Activated naive CD4-positive, alpha-beta T cell treated with anti-CD3 and anti-CD28 coated beads for 36 hours (primary cell): ENCODE results near the gene FLT3. TPM values are rescaled to one million over a fixed set of nuclear protein-coding genes. Genes with fewer than 3 reads are reported as not detected.
"Not testable (repeated sequence)": the region's sequence is repeated elsewhere in the genome, so short reads cannot be mapped to it uniquely, and the experiment has no call there.

ENCODE experiments used
- CTCF ChIA-PET: fragments of 350-600 bp; sonication (Branson Sonifier 250); formaldehyde crosslinking; loops from one replicate; lab custom pipeline; 2021; ENCODE audit warnings: antibody characterized with exemption; lab: Charles Lee
- DNase-seq: peaks from one replicate; pipeline ENCODE4 v3.0.0-alpha.2; 2020
- H3K27ac Mint-ChIP-seq: one replicate; pipeline ENCODE4 v1.8.0; 2021; ENCODE audit warnings: mild to moderate bottlenecking, mixed read lengths
- H3K27me3 Mint-ChIP-seq: one replicate; pipeline ENCODE4 v1.8.0; 2021; ENCODE audit warnings: low read depth, mixed read lengths
- H3K36me3 Mint-ChIP-seq: one replicate; pipeline ENCODE4 v1.8.0; 2021; ENCODE audit warnings: low read depth, mixed read lengths
- H3K4me1 Mint-ChIP-seq: one replicate; pipeline ENCODE4 v1.8.0; 2021; ENCODE audit warnings: low read depth, mixed read lengths
- H3K4me3 Mint-ChIP-seq: one replicate; pipeline ENCODE4 v1.8.0; 2021; ENCODE audit warnings: mild to moderate bottlenecking, moderate library complexity, mixed read lengths
- H3K9me3 Mint-ChIP-seq: one replicate; pipeline ENCODE4 v1.8.0; 2021; ENCODE audit warnings: mixed read lengths
- intact Hi-C: fragments of 100-400 bp; cut with micrococcal nuclease; formaldehyde crosslinking; loops from one replicate; pipeline ENCODE4 v1.15.1; 2023
- total RNA-seq, 2 experiments: library from RNA; stranded (reverse); gene quantifications; one replicate each; pipeline ENCODE4 v1.2.3, GENCODE V29; 2021

FLT3 gene
- not detected for total RNA-seq

- no peaks in the 10 kb centered on the region for H3K9me3 Mint-ChIP-seq
- CTCF ChIA-PET: interaction anchor here (0.6 kb wide), 1 partner anchor 145 kb away, joined by 3 read pairs; no protein-coding TSS in a partner anchor
- peaks cover 44% of the 10 kb centered on the region for H3K27me3 Mint-ChIP-seq
- peak; percentile 67 for DNase-seq
- H3K27ac Mint-ChIP-seq: no peak within 1 kb of the TSS
- H3K4me1 Mint-ChIP-seq: peaks cover 5% of the 10 kb centered on the region
- intact Hi-C loops: loop anchor here (1.0 kb wide), 1 partner anchor 38 kb away; the partner anchor contains the start of gene PAN3
- H3K36me3 Mint-ChIP-seq: no peaks in the 10 kb centered on the region
- H3K4me3 Mint-ChIP-seq: peak within 1 kb of the TSS; percentile 59
Observed at GRCh38 chr13:28100150-28101121, at the start of gene FLT3. TSS of gene FLT3 (minus strand) at chr13:28100576. CDS start at chr13:28100510, 66 bp downstream.

GRCh38 chr13:28147495-28147894 lies 47.1 kb upstream of the FLT3 start:
- Mint-ChIP-seq H3K27ac (no peak overlapping the region), H3K9me3 (no peaks in the 10 kb centered on the region), H3K27me3 (no peaks in the 10 kb centered on the region), H3K36me3 (peaks cover 4% of the 10 kb centered on the region), H3K4me3 (no peak overlapping the region), H3K4me1 (peaks cover 48% of the 10 kb centered on the region)
- intact Hi-C loops: loop anchor here (1.0 kb wide), 1 partner anchor 9 kb away; the partner anchor contains the start of gene PAN3
- CTCF ChIA-PET: interaction anchor here (1.1 kb wide), 1 partner anchor 12 kb away, joined by 3 read pairs; no protein-coding TSS in a partner anchor
- peak; percentile 23 for DNase-seq

- no peak overlapping the region for H3K27ac Mint-ChIP-seq
- H3K36me3 Mint-ChIP-seq: no peaks in the 10 kb centered on the region
- DNase-seq: no peak
- H3K4me1 Mint-ChIP-seq: peaks cover 59% of the 10 kb centered on the region
- CTCF ChIA-PET: interaction anchor here (0.7 kb wide), 1 partner anchor 64 kb away, joined by 4 read pairs; no protein-coding TSS in a partner anchor
- H3K9me3 Mint-ChIP-seq: no peaks in the 10 kb centered on the region
- no peak overlapping the region for H3K4me3 Mint-ChIP-seq
- intact Hi-C loops: no loop called here
- no peaks in the 10 kb centered on the region for H3K27me3 Mint-ChIP-seq
Observed at GRCh38 chr13:28145049-28145448, 44.7 kb upstream of the FLT3 start.

GRCh38 chr13:28141542-28141941 lies 41.2 kb upstream of the FLT3 start:
- H3K4me1 Mint-ChIP-seq: peaks cover 44% of the 10 kb centered on the region
- CTCF ChIA-PET, DNase-seq, H3K9me3 Mint-ChIP-seq, H3K27me3 Mint-ChIP-seq, H3K36me3 Mint-ChIP-seq, intact Hi-C loops: not testable (repeated sequence)
- H3K27ac Mint-ChIP-seq: peak overlapping the region; percentile 16
- H3K4me3 Mint-ChIP-seq: peak overlapping the region; percentile 45

GRCh38 chr13:28140433-28141125 lies 40.2 kb upstream of the FLT3 start:
- no peaks in the 10 kb centered on the region for H3K27me3 Mint-ChIP-seq
- DNase-seq: no peak
- H3K4me3 Mint-ChIP-seq: peak overlapping the region; percentile 77
- no peaks in the 10 kb centered on the region for H3K9me3 Mint-ChIP-seq
- CTCF ChIA-PET: interaction anchor here (0.6 kb wide), 1 partner anchor 81 kb away, joined by 3 read pairs; no protein-coding TSS in a partner anchor
- intact Hi-C loops: no loop called here
- H3K4me1 Mint-ChIP-seq: peaks cover 46% of the 10 kb centered on the region
- H3K27ac Mint-ChIP-seq: peak overlapping the region; percentile 3
- H3K36me3 Mint-ChIP-seq: no peaks in the 10 kb centered on the region

- H3K9me3 Mint-ChIP-seq: no peaks in the 10 kb centered on the region
- no peaks in the 10 kb centered on the region for H3K36me3 Mint-ChIP-seq
- CTCF ChIA-PET: interaction anchor here (1.0 kb wide), 1 partner anchor 68 kb away, joined by 3 read pairs; no protein-coding TSS in a partner anchor
- peak overlapping the region; percentile 89 for H3K27ac Mint-ChIP-seq
- peaks cover 42% of the 10 kb centered on the region for H3K4me1 Mint-ChIP-seq
- H3K27me3 Mint-ChIP-seq: no peaks in the 10 kb centered on the region
- peak overlapping the region; percentile 77 for H3K4me3 Mint-ChIP-seq
- intact Hi-C loops: loop anchor here (1.0 to 5.0 kb wide), 13 partner anchors 8 to 887 kb away; partner anchors contain the start of genes FLT3, GTF3A, MTIF3 and POLR1D
- peak; percentile 89 for DNase-seq
Observed at GRCh38 chr13:28138756-28139470, 38.5 kb upstream of the FLT3 start.

- Mint-ChIP-seq H3K27me3 (no peaks in the 10 kb centered on the region), H3K4me3 (peak within 1 kb of the TSS; percentile 77), H3K27ac (peak within 1 kb of the TSS; percentile 96), H3K4me1 (peaks cover 37% of the 10 kb centered on the region), H3K36me3 (no peaks in the 10 kb centered on the region), H3K9me3 (no peaks in the 10 kb centered on the region)
- intact Hi-C loops: loop anchor here (1.0 to 5.0 kb wide), 10 partner anchors 9 to 886 kb away; partner anchors contain the start of genes FLT3, GTF3A, MTIF3 and POLR1D
- CTCF ChIA-PET: no interaction called here
- DNase-seq: peak; percentile 92
Observed at GRCh38 chr13:28138012-28138755, 37.8 kb upstream of the FLT3 start, which contains the start of gene PAN3. TSS of gene PAN3 (plus strand) at chr13:28138545. CDS start at chr13:28138658, 113 bp downstream.

- no peaks in the 10 kb centered on the region for H3K27me3 Mint-ChIP-seq
- intact Hi-C loops: loop anchor here (5.0 kb wide), 2 partner anchors 500 to 885 kb away; partner anchors contain the start of gene RPL21
- H3K36me3 Mint-ChIP-seq: no peaks in the 10 kb centered on the region
- peak overlapping the region; percentile 96 for H3K27ac Mint-ChIP-seq
- DNase-seq: peak; percentile 5
- CTCF ChIA-PET: no interaction called here
- no peaks in the 10 kb centered on the region for H3K9me3 Mint-ChIP-seq
- peaks cover 31% of the 10 kb centered on the region for H3K4me1 Mint-ChIP-seq
- peak overlapping the region; percentile 77 for H3K4me3 Mint-ChIP-seq
Observed at GRCh38 chr13:28137596-28137995, 37.2 kb upstream of the FLT3 start.

GRCh38 chr13:28136916-28137315 lies 36.5 kb upstream of the FLT3 start:
- CTCF ChIA-PET: no interaction called here
- intact Hi-C loops: loop anchor here (5.0 kb wide), 2 partner anchors 500 to 885 kb away; partner anchors contain the start of gene RPL21
- H3K36me3 Mint-ChIP-seq: no peaks in the 10 kb centered on the region
- no peaks in the 10 kb centered on the region for H3K9me3 Mint-ChIP-seq
- H3K4me1 Mint-ChIP-seq: peaks cover 25% of the 10 kb centered on the region
- H3K27me3 Mint-ChIP-seq: no peaks in the 10 kb centered on the region
- H3K4me3 Mint-ChIP-seq: peak overlapping the region; percentile 77
- peak; percentile 25 for DNase-seq
- peak overlapping the region; percentile 96 for H3K27ac Mint-ChIP-seq

GRCh38 chr13:28131646-28132045 lies 31.3 kb upstream of the FLT3 start:
- Mint-ChIP-seq H3K4me1 (peaks cover 2% of the 10 kb centered on the region), H3K9me3 (no peaks in the 10 kb centered on the region), H3K36me3 (no peaks in the 10 kb centered on the region), H3K27me3 (peaks cover 2% of the 10 kb centered on the region), H3K27ac (no peak overlapping the region), H3K4me3 (no peak overlapping the region)
- intact Hi-C loops: no loop called here
- DNase-seq: no peak
- CTCF ChIA-PET: no interaction called here
